ENCODE measurements around the gene OGFOD2.

OGFOD2 gene

GRCh38 chr12:122977655-122978392 is 2.8 kb downstream of the OGFOD2 start:
- DNase-seq = no peak

- no peak for DNase-seq
Measured at GRCh38 chr12:122978507-122978955, 3.5 kb downstream of the OGFOD2 start.

- DNase-seq = no peak
Measured at GRCh38 chr12:122979001-122979907, 4.2 kb downstream of the OGFOD2 start.

GRCh38 chr12:122979908-122980182 is 4.8 kb downstream of the OGFOD2 start:
- no peak for DNase-seq

DNA sequence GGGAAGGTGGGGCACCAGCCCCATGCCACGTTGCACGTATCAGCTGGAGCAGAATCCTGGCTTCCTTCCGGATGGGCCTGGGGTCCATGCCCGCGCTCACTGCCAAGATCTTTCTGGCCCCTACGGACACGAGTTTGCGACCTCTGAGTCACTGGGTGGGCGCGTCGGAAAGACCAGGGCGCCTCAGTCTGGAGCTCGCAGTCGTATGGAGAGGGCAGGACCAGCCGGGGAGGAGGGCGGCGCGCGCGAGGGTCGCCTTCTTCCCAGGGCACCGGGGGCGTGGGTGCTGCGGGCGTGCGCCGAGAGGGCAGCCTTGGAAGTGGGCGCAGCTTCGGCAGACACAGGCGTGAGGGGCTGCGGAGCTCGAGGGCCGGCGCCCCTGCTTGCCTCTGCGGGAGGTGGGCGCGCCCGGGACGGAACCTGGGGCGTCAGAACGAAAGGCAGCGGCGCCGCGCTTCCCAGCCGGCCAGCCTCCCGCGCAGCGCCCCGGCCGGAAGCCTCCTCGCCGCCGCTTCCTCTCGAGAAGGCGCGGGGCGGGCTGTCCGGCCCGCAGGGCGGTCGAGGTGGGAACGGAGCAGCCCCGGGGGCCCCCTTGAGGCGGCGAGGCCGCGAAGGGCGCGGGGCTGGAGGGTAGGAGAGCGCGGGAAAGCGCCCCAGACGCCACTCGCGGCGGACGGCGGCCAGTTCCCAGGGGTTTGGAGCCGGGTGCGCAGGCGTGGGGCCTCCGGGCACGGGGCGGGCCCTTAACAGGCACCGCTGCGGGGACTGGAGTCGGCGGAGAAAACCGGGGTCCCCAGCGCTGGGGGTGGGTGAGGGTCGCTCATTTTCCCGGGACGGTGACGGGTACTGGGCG is 5.4 kb downstream of the OGFOD2 start, which contains the start of gene ARL6IP4:
Gene ARL6IP4, plus strand, starts transcription at position 499 of the 853 bp plus-strand sequence. CDS start 459 bp downstream, outside the sequence.
- peak; percentile 44 to 71 for DNase-seq

- DNase-seq = no peak
Measured at GRCh38 chr12:122981036-122981471, 6.0 kb downstream of the OGFOD2 start.

GRCh38 chr12:122981587-122982476 is 6.8 kb downstream of the OGFOD2 start:
- DNase-seq = no peak

DNA sequence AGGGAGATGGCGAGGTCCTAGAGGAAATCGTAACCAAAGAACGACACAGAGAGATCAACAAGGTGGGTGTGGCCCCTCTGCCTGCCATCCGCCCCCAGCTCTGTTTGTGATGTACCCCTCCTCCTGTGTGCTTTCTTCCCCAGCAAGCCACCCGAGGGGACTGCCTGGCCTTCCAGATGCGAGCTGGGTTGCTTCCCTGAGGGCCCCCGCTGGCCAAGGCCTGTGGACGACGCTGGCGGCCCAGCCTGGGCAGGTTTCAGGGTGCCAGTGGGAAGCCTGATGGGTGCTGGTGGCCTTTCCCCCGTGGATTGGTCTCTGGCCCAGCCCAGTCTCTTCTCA is 7.4 kb downstream of the OGFOD2 start:
- no peak for DNase-seq

DNA sequence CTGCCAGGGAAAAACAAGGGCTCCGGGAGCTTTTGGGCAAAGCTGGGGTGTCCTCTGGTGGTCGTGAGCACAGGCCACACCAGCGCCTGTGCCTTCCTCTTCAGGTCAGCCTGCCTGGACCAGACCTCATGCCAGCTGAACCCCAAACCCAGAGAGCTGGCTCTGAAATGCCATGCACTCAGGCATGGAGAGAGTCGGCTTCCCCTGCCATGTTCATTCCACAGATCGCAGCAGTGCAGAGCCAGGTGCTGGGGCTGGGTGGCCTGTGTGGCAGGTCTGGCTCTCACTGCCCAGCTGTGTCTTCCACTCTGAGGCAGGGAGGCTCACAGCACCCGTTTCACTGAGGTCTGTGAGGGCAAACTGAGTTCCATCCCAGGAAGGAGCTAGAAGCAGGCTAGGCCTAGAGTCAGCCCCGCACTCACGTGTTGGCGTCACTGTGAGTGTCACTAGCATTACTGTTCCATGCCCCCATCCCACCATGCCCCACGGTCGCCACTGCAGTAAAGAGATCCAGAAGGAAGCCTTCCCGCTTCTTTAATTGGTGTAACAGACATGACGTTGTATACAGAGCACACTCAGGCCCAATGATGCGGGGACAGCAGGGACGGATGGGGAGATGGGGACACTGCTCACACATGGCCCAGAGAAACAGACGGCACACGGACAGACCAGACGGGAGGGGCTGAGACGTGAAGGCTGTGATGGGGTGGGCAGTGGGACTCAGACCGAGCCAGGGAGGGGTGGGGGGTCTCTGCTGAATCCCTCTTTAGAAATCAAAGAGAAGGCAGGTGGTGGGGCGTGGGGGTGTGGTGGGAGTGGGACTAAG is 8.1 kb downstream of the OGFOD2 start:
- DNase-seq = no peak

- DNase-seq = no peak
Measured at GRCh38 chr12:122983789-122984515, 8.9 kb downstream of the OGFOD2 start.

- DNase-seq = no peak
Measured at GRCh38 chr12:122984612-122985337, 9.7 kb downstream of the OGFOD2 start.

- DNase-seq = no peak
Measured at GRCh38 chr12:122985338-122986257, 10.6 kb downstream of the OGFOD2 start.

- no peak for DNase-seq
Measured at GRCh38 chr12:122986258-122986871, 11.3 kb downstream of the OGFOD2 start.

DNA sequence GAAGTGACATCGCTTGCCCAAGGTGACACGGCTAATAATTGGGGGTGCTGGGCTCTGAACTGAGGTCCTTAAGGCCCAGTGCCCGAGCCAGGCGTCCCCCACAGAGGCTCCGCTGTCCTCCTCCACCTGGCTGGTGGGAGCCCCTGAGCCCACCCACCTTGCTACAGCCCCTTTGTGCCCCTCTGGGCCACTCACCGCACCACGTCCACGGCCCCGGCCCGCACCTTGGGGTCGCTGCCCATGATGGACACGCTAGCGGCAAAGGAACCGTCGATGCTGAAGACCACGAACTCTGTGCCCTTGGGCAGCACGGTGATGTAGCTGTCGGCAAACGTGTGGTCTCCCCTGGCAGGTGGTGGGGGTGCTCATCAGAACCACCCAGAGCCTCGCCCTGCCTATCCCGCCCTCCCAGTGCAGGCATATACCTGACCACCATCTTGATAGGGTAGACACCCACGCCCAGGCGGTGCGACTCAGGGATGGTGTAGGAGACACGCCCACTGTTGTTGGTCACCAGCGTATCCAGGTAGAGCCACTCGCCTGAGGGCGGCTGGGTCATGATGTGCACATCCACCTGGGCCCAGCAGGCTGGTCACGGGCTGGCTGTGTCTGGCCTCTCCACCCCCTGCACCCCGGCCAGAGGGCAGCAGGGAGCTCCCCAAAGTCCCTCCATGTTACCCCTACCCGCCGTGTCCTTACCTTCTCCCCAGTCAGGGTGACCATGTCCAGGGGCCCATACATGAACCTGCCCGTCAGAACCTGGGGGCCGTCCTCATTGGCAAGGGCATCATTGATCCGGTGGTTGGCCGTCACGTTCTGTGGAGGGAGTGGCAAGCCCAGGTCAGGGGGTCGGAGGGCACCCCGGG is 12.3 kb downstream of the OGFOD2 start:
- no peak for DNase-seq

DNA sequence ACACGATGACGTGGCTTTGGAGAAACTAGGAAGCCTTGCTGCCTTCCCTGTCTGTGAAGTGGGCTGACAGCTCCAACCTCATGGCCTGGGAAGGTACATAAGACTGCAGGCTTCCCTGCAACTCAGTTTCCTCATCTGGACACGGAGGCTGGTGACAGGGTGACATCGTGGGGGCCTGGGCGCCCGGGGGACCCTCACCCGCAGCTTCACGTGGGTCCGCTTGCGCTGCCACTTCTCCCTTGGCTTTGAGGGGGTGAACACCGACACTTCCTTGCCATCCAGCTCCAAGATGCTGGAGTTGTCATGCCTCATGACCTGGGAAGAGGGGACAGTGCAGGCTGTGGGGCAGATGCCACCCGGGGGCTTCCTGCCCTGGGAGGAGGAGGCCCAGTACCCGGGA is 13.0 kb downstream of the OGFOD2 start:
- DNase-seq = no peak

DNA sequence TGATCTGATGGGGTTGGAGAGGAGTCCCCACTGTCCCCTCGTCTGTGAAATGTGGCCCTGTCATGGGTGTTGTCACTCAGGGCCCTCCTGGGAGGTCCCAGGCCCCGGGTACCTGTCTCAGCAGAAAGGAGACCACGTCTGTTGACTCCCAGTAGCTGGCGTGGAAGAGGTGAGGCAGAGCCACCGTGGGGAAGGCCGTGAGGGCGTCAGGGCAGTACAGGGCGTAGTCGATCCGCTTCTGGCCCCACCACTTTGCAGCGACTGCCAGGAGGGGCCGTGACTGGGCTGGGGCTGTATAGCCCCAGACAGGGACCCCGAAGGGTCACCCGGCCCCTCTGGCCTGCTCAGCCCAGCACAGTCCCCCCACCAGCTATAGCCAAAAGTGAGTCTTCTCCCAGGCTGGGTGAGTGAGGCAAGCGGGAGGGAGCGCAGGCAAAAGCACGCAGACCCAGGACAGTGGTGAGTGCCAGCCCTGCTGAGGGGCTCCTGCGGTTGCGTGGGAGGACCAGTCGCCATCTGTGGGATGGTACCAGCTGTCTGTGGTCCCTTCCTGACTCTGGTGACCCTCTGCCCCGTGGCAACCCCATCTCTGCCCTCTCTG is 13.7 kb downstream of the OGFOD2 start:
- DNase-seq = no peak

Measured in stimulated activated CD4-positive, alpha-beta T cell treated with anti-CD3 and anti-CD28 coated beads, Interleukin-4, amount 100 ng/mL, for 4 hours (primary cell).